Measurements from ENCODE around the gene KNDC1.

DNA sequence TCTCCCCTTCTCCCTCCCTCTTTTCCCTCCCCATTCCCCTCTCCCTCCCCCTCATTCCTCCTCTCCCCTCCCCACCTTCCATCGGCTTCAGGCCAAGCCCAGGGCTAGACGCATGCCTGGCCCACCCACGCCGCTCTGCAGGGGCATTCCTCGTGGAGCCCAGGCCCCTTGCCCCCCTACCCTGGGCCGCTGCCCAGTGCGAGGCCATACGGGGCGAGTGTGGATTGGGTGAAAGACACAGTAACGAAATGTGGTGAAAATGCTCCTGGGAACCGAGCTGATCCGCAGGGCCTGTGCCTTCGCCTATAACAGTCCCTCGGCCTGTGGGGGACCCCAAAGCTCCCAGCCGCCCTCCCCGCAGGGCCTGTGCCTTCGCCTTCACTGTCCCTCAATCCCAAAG is 44.0 kb upstream of the KNDC1 start:
- TF ChIP-seq, protein P1, sequence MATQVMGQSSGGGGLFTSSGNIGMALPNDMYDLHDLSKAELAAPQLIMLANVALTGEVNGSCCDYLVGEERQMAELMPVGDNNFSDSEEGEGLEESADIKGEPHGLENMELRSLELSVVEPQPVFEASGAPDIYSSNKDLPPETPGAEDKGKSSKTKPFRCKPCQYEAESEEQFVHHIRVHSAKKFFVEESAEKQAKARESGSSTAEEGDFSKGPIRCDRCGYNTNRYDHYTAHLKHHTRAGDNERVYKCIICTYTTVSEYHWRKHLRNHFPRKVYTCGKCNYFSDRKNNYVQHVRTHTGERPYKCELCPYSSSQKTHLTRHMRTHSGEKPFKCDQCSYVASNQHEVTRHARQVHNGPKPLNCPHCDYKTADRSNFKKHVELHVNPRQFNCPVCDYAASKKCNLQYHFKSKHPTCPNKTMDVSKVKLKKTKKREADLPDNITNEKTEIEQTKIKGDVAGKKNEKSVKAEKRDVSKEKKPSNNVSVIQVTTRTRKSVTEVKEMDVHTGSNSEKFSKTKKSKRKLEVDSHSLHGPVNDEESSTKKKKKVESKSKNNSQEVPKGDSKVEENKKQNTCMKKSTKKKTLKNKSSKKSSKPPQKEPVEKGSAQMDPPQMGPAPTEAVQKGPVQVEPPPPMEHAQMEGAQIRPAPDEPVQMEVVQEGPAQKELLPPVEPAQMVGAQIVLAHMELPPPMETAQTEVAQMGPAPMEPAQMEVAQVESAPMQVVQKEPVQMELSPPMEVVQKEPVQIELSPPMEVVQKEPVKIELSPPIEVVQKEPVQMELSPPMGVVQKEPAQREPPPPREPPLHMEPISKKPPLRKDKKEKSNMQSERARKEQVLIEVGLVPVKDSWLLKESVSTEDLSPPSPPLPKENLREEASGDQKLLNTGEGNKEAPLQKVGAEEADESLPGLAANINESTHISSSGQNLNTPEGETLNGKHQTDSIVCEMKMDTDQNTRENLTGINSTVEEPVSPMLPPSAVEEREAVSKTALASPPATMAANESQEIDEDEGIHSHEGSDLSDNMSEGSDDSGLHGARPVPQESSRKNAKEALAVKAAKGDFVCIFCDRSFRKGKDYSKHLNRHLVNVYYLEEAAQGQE (IDR thresholded peaks at IDR 0.05; ENCODE audit: borderline replicate concordance), result no peak
- TF ChIP-seq, protein P2, sequence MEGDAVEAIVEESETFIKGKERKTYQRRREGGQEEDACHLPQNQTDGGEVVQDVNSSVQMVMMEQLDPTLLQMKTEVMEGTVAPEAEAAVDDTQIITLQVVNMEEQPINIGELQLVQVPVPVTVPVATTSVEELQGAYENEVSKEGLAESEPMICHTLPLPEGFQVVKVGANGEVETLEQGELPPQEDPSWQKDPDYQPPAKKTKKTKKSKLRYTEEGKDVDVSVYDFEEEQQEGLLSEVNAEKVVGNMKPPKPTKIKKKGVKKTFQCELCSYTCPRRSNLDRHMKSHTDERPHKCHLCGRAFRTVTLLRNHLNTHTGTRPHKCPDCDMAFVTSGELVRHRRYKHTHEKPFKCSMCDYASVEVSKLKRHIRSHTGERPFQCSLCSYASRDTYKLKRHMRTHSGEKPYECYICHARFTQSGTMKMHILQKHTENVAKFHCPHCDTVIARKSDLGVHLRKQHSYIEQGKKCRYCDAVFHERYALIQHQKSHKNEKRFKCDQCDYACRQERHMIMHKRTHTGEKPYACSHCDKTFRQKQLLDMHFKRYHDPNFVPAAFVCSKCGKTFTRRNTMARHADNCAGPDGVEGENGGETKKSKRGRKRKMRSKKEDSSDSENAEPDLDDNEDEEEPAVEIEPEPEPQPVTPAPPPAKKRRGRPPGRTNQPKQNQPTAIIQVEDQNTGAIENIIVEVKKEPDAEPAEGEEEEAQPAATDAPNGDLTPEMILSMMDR (IDR thresholded peaks at IDR 0.05; ENCODE audit: poor library complexity, severe bottlenecking), result no peak
- TF ChIP-seq RAD21 (conservative IDR thresholded peaks at IDR 0.05), result no peak
- no peak for TF ChIP-seq EP300 (conservative IDR thresholded peaks at IDR 0.05; ENCODE audit: poor library complexity, severe bottlenecking)
- no peak for TF ChIP-seq MXI1 (conservative IDR thresholded peaks at IDR 0.05; ENCODE audit: poor library complexity, severe bottlenecking)
- no peak for TF ChIP-seq EZH2 (IDR thresholded peaks at IDR 0.05; ENCODE audit: borderline replicate concordance, insufficient read depth, low read length, poor library complexity, severe bottlenecking)
- TF ChIP-seq POLR2AphosphoS5 (IDR thresholded peaks at IDR 0.05), result no peak
- TF ChIP-seq TAF1 (IDR thresholded peaks at IDR 0.05; ENCODE audit: low read depth), result no peak
